SK-N-SH treated with all-trans-retinoic acid at 6 μM for 48 hours (cell line): ENCODE data around the gene SIL1.

Experiments used
- ATAC-seq: fragments of 200-7000 bp; cut with Tn5 transposase; 3 replicates; pipeline ENCODE4 v1.9.1; 2020; ENCODE audit warnings: mild to moderate bottlenecking, moderate library complexity
- ARNTL ChIP-seq: fragments of 450-650 bp; formaldehyde crosslinking; IDR thresholded peaks from 2 replicates; pipeline ENCODE4 v1.5.0; 2020; ENCODE audit warnings: low read depth, mild to moderate bottlenecking, moderate library complexity, borderline replicate concordance
- BACH2 ChIP-seq: fragments of 250-450 bp; sonication (Bioruptor Pico); IDR thresholded peaks from 2 replicates; pipeline ENCODE4 v1.9.0; 2021; ENCODE audit warnings: mild to moderate bottlenecking, borderline replicate concordance
- CSDC2 ChIP-seq: fragments of 250-450 bp; sonication (Bioruptor Pico); IDR thresholded peaks from 2 replicates; pipeline ENCODE4 v1.5.0; 2020; ENCODE audit warnings: mild to moderate bottlenecking, moderate library complexity
- ESRRG ChIP-seq: fragments of 250-450 bp; sonication (Bioruptor Pico); IDR thresholded peaks from 2 replicates; pipeline ENCODE4 v1.6.1; 2021; ENCODE audit warnings: mild to moderate bottlenecking
- GLIS3 ChIP-seq: fragments of 250-450 bp; sonication (Bioruptor Pico); IDR thresholded peaks from 2 replicates; pipeline ENCODE4 v1.5.0; 2020; ENCODE audit warnings: mild to moderate bottlenecking, moderate library complexity
- ISL1 ChIP-seq: fragments of 250-450 bp; sonication (Bioruptor Pico); IDR thresholded peaks from 2 replicates; pipeline ENCODE4 v2.1.2; 2022; ENCODE audit warnings: mild to moderate bottlenecking, moderate library complexity
- OSR1 ChIP-seq: fragments of 250-450 bp; sonication (Bioruptor Pico); IDR thresholded peaks from 2 replicates; pipeline ENCODE4 v1.8.0; 2022; ENCODE audit warnings: moderate library complexity, mild to moderate bottlenecking, inconsistent platforms
- PATZ1 ChIP-seq: fragments of 250-450 bp; sonication (Bioruptor Pico); IDR thresholded peaks from 2 replicates; pipeline ENCODE4 v1.8.0; 2020; ENCODE audit warnings: mild to moderate bottlenecking, moderate library complexity, borderline replicate concordance
- POU6F1 ChIP-seq: fragments of 250-450 bp; sonication (Bioruptor Pico); IDR thresholded peaks from 2 replicates; pipeline ENCODE4 v1.8.0; 2021; ENCODE audit warnings: low read depth, mild to moderate bottlenecking, moderate library complexity, borderline replicate concordance
- PPARA ChIP-seq: fragments of 250-450 bp; sonication (Bioruptor Pico); IDR thresholded peaks from 2 replicates; pipeline ENCODE4 v1.5.0; 2020; ENCODE audit warnings: mild to moderate bottlenecking, borderline replicate concordance
- RARB ChIP-seq: fragments of 250-450 bp; sonication (Bioruptor Pico); IDR thresholded peaks from 2 replicates; pipeline ENCODE4 v1.8.0; 2021; ENCODE audit warnings: mild to moderate bottlenecking, moderate library complexity
- SNAI2 ChIP-seq: fragments of 250-450 bp; sonication (Bioruptor Pico); IDR thresholded peaks from 2 replicates; pipeline ENCODE4 v1.5.0; 2020; ENCODE audit warnings: mild to moderate bottlenecking, moderate library complexity
- TOX ChIP-seq: fragments of 250-450 bp; sonication (Bioruptor Pico); IDR thresholded peaks from 2 replicates; pipeline ENCODE4 v1.8.0; 2021; ENCODE audit warnings: mild to moderate bottlenecking, moderate library complexity, borderline replicate concordance
- TSHZ2 ChIP-seq: fragments of 250-450 bp; sonication (Bioruptor Pico); IDR thresholded peaks from 2 replicates; pipeline ENCODE4 v1.5.0; 2020; ENCODE audit warnings: mild to moderate bottlenecking, moderate library complexity
- ZC3H10 ChIP-seq: fragments of 250-450 bp; sonication (Bioruptor Pico); IDR thresholded peaks from 2 replicates; pipeline ENCODE4 v1.5.1; 2021; ENCODE audit warnings: mild to moderate bottlenecking, moderate library complexity
- ZFP3 ChIP-seq: fragments of 250-450 bp; sonication (Bioruptor Pico); IDR thresholded peaks from 2 replicates; pipeline ENCODE4 v1.5.0; 2020; ENCODE audit warnings: mild to moderate bottlenecking, moderate library complexity
- ZFP30 ChIP-seq: fragments of 450-650 bp; formaldehyde crosslinking; IDR thresholded peaks from 2 replicates; pipeline ENCODE4 v1.5.0; 2022; ENCODE audit warnings: mild to moderate bottlenecking, moderate library complexity
- ZNF565 ChIP-seq: fragments of 450-650 bp; formaldehyde crosslinking; conservative IDR thresholded peaks from 2 replicates; pipeline ENCODE4 v1.5.0; 2020; ENCODE audit warnings: low read depth, mild to moderate bottlenecking, moderate library complexity
- ZNF70 ChIP-seq: fragments of 450-650 bp; formaldehyde crosslinking; IDR thresholded peaks from 2 replicates; pipeline ENCODE4 v1.5.0; 2020; ENCODE audit warnings: mild to moderate bottlenecking, moderate library complexity
- ZNF8 ChIP-seq: fragments of 450-650 bp; formaldehyde crosslinking; IDR thresholded peaks from 2 replicates; pipeline ENCODE4 v1.5.0; 2020; ENCODE audit warnings: mild to moderate bottlenecking, moderate library complexity
- TF ChIP-seq, protein P1 (sequence below): fragments of 250-450 bp; sonication (Bioruptor Pico); IDR thresholded peaks from 2 replicates; pipeline ENCODE4 v1.5.1; 2020; ENCODE audit warnings: low read depth, mild to moderate bottlenecking, moderate library complexity
- TF ChIP-seq, protein P2 (sequence below): fragments of 250-450 bp; sonication (Bioruptor Pico); IDR thresholded peaks from 2 replicates; pipeline ENCODE4 v1.5.1; 2021; ENCODE audit warnings: mild to moderate bottlenecking, moderate library complexity

The SIL1 gene

GRCh38 chr5:139158791-139159190 lies 39.4 kb downstream of the SIL1 start (continued):
- TF ChIP-seq, protein P1, sequence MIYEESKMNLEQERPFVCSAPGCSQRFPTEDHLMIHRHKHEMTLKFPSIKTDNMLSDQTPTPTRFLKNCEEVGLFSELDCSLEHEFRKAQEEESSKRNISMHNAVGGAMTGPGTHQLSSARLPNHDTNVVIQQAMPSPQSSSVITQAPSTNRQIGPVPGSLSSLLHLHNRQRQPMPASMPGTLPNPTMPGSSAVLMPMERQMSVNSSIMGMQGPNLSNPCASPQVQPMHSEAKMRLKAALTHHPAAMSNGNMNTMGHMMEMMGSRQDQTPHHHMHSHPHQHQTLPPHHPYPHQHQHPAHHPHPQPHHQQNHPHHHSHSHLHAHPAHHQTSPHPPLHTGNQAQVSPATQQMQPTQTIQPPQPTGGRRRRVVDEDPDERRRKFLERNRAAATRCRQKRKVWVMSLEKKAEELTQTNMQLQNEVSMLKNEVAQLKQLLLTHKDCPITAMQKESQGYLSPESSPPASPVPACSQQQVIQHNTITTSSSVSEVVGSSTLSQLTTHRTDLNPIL (CRISPR knock-in tag): no peak
- TF ChIP-seq ZFP3: no peak
- TF ChIP-seq ZNF8 (CRISPR knock-in tag): no peak
- no peak for TF ChIP-seq PPARA (CRISPR knock-in tag)
- TF ChIP-seq GLIS3 (CRISPR knock-in tag): no peak

GRCh38 chr5:139157556-139157955 lies 40.6 kb downstream of the SIL1 start:
- ATAC-seq: no peak
- TF ChIP-seq ARNTL (CRISPR knock-in tag): no peak
- no peak for TF ChIP-seq ESRRG (CRISPR knock-in tag)
- no peak for TF ChIP-seq POU6F1
- no peak for TF ChIP-seq ISL1 (CRISPR knock-in tag)
- TF ChIP-seq, protein P2, sequence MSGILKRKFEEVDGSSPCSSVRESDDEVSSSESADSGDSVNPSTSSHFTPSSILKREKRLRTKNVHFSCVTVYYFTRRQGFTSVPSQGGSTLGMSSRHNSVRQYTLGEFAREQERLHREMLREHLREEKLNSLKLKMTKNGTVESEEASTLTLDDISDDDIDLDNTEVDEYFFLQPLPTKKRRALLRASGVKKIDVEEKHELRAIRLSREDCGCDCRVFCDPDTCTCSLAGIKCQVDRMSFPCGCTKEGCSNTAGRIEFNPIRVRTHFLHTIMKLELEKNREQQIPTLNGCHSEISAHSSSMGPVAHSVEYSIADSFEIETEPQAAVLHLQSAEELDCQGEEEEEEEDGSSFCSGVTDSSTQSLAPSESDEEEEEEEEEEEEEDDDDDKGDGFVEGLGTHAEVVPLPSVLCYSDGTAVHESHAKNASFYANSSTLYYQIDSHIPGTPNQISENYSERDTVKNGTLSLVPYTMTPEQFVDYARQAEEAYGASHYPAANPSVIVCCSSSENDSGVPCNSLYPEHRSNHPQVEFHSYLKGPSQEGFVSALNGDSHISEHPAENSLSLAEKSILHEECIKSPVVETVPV (CRISPR knock-in tag): no peak
- no peak for TF ChIP-seq ZNF70
- TF ChIP-seq GLIS3 (CRISPR knock-in tag): no peak
- no peak for TF ChIP-seq TOX (CRISPR knock-in tag)
- TF ChIP-seq RARB (CRISPR knock-in tag): no peak
- no peak for TF ChIP-seq ZC3H10 (CRISPR knock-in tag)
- no peak for TF ChIP-seq ZFP3
- no peak for TF ChIP-seq TSHZ2 (CRISPR knock-in tag)

DNA sequence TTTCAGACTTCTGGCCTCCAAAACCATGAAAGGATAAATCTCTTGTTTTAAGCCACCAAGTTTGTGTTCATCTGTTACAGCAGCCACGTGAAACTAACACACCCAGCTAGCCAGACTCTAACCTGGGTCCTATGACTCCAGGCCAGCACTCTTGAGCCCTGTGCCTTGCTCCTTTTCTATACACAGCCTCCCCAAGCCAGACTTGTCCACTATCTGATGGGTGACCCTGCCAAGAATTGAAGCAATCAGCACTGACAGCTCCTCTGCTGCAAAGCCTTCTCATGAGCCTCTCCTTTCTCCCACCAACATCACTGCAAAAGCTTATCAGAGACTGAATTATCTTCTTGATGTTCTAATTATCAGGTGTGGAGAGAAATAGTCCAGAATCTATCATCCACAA lies 41.4 kb downstream of the SIL1 start:
- no peak for TF ChIP-seq RARB (CRISPR knock-in tag)
- TF ChIP-seq ZNF565 (CRISPR knock-in tag): no peak
- TF ChIP-seq CSDC2 (CRISPR knock-in tag): no peak
- TF ChIP-seq GLIS3 (CRISPR knock-in tag): no peak
- TF ChIP-seq PATZ1 (CRISPR knock-in tag): no peak
- TF ChIP-seq SNAI2: no peak
- TF ChIP-seq ZNF70: no peak
- no peak for TF ChIP-seq POU6F1
- TF ChIP-seq, protein P1 (CRISPR knock-in tag): no peak
- no peak for TF ChIP-seq TSHZ2 (CRISPR knock-in tag)
- TF ChIP-seq OSR1 (CRISPR knock-in tag): no peak
- no peak for TF ChIP-seq PPARA (CRISPR knock-in tag)
- no peak for TF ChIP-seq BACH2 (CRISPR knock-in tag)
- no peak for TF ChIP-seq ISL1 (CRISPR knock-in tag)
- TF ChIP-seq ZNF8 (CRISPR knock-in tag): no peak
- TF ChIP-seq ZC3H10 (CRISPR knock-in tag): no peak
- TF ChIP-seq TOX (CRISPR knock-in tag): no peak
- no peak for TF ChIP-seq ZFP30
- TF ChIP-seq, all 23 proteins: peak for 0
- ATAC-seq: no peak
